DOHH2 (cell line): ENCODE results near the gene MYLK.

Source experiments
- H3F3A ChIP-seq: fragments of 200-600 bp; sonication (generic), shearing (Covaris generic); 2 replicates; pipeline ENCODE4 v1.6.0; 2016; ENCODE audit warnings: antibody characterized with exemption, mild to moderate bottlenecking; ENCODE audit not compliant: control insufficient read depth, insufficient read depth
- H3K27ac ChIP-seq: fragments of 200-600 bp; sonication (generic); 2 replicates; pipeline ENCODE4 v1.5.1; 2014; ENCODE audit warnings: low read depth, mild to moderate bottlenecking, low read length, moderate library complexity
- H3K27me3 ChIP-seq: fragments of 200-600 bp; sonication (generic); 2 replicates; pipeline ENCODE4 v1.6.1; 2014; ENCODE audit warnings: mild to moderate bottlenecking, low read length, mixed read lengths; ENCODE audit not compliant: control insufficient read depth
- H3K36me3 ChIP-seq: fragments of 200-600 bp; sonication (generic); 2 replicates; pipeline ENCODE4 v1.6.1; 2014; ENCODE audit warnings: mild to moderate bottlenecking, low read length, moderate library complexity, mixed read lengths; ENCODE audit not compliant: control insufficient read depth
- H3K4me1 ChIP-seq: fragments of 200-600 bp; sonication (generic); 2 replicates; pipeline ENCODE4 v1.6.1; 2014; ENCODE audit warnings: mild to moderate bottlenecking, low read length, mixed read lengths; ENCODE audit not compliant: control insufficient read depth
- H3K4me2 ChIP-seq: fragments of 200-600 bp; sonication (generic); 2 replicates; pipeline ENCODE4 v1.6.0; 2014; ENCODE audit warnings: mild to moderate bottlenecking, low read length, moderate library complexity
- H3K4me3 ChIP-seq: fragments of 200-600 bp; sonication (generic); 2 replicates; pipeline ENCODE4 v1.5.1; 2014; ENCODE audit warnings: mild to moderate bottlenecking, low read length, mixed read lengths
- H3K79me2 ChIP-seq: fragments of 200-600 bp; sonication (generic); 2 replicates; pipeline ENCODE4 v1.6.1; 2014; ENCODE audit warnings: mild to moderate bottlenecking, low read length, mixed read lengths; ENCODE audit not compliant: control insufficient read depth
- H3K9me2 ChIP-seq: fragments of 200-600 bp; sonication (generic); replicated peaks from 2 replicates; pipeline ENCODE4 v1.6.1; 2014; ENCODE audit warnings: mild to moderate bottlenecking, low read length, mixed read lengths; ENCODE audit not compliant: control insufficient read depth
- H3K9me3 ChIP-seq: fragments of 200-600 bp; sonication (generic); 2 replicates; pipeline ENCODE4 v1.6.1; 2014; ENCODE audit warnings: antibody characterized with exemption, low read length, mixed read lengths; ENCODE audit not compliant: control insufficient read depth, insufficient read depth
- H4K20me1 ChIP-seq: fragments of 200-600 bp; sonication (generic); 2 replicates; pipeline ENCODE4 v1.6.0; 2014; ENCODE audit warnings: low read depth, mild to moderate bottlenecking, antibody characterized with exemption, low read length, moderate library complexity; ENCODE audit not compliant: control insufficient read depth, insufficient read depth
- CTCF ChIP-seq: fragments of 200-600 bp; sonication (generic); IDR thresholded peaks from one replicate; pipeline ENCODE4 v1.5.1; 2014; ENCODE audit warnings: antibody characterized with exemption, mild to moderate bottlenecking, low read depth, low read length; ENCODE audit not compliant: poor library complexity, severe bottlenecking
- EZH2phosphoT487 ChIP-seq: fragments of 200-600 bp; sonication (generic); IDR thresholded peaks from 2 replicates; pipeline ENCODE4 v1.6.1; 2017; ENCODE audit warnings: borderline replicate concordance, mild to moderate bottlenecking, antibody characterized with exemption, low read length, moderate library complexity, mixed read lengths

MYLK gene

GRCh38 chr3:123869165-123869564, 15.0 kb downstream of the MYLK start:
- Histone ChIP-seq H3K9me3 (no peaks in the 10 kb centered on the region), H3K27me3 (0 out of 2 replicates have a peak, but pooled peaks cover 3% of the 10 kb centered on the region), H3K27ac (no peak overlapping the region), H3K4me3 (no peak overlapping the region), H3K36me3 (no peaks in the 10 kb centered on the region), H3K4me1 (no peaks in the 10 kb centered on the region), H4K20me1 (no peaks in the 10 kb centered on the region), H3K9me2 (no peaks in the 10 kb centered on the region; the same call in 1 of the 2 replicates), H3F3A (no peaks in the 10 kb centered on the region), H3K4me2 (no peak overlapping the region), H3K79me2 (no peaks in the 10 kb centered on the region)
- TF ChIP-seq CTCF (no peak), EZH2phosphoT487 (no peak)

- H3K79me2 ChIP-seq: no peaks in the 10 kb centered on the region
- no peak overlapping the region for H3K27ac ChIP-seq
- no peaks in the 10 kb centered on the region for H3K27me3 ChIP-seq
- no peaks in the 10 kb centered on the region for H3K4me1 ChIP-seq
- H4K20me1 ChIP-seq: no peaks in the 10 kb centered on the region
- H3K4me3 ChIP-seq: no peak overlapping the region
- H3F3A ChIP-seq: no peaks in the 10 kb centered on the region
- no peak overlapping the region for H3K4me2 ChIP-seq
- H3K9me2 ChIP-seq: no peaks in the 10 kb centered on the region
- H3K36me3 ChIP-seq: no peaks in the 10 kb centered on the region
- no peaks in the 10 kb centered on the region for H3K9me3 ChIP-seq
- no peak for TF ChIP-seq CTCF
- TF ChIP-seq EZH2phosphoT487: no peak
Observed at GRCh38 chr3:123864706-123865105, 19.4 kb downstream of the MYLK start.

GRCh38 chr3:123862152-123862551, 22.0 kb downstream of the MYLK start:
- no peaks in the 10 kb centered on the region for H3K36me3 ChIP-seq
- H3F3A ChIP-seq: no peaks in the 10 kb centered on the region
- no peak overlapping the region for H3K4me3 ChIP-seq
- H3K79me2 ChIP-seq: no peaks in the 10 kb centered on the region
- H3K9me3 ChIP-seq: no peaks in the 10 kb centered on the region
- H3K4me2 ChIP-seq: no peak overlapping the region
- no peaks in the 10 kb centered on the region for H3K9me2 ChIP-seq
- TF ChIP-seq EZH2phosphoT487 (no peak), CTCF (no peak)
- H3K27me3 ChIP-seq: no peaks in the 10 kb centered on the region
- H4K20me1 ChIP-seq: no peaks in the 10 kb centered on the region
- no peaks in the 10 kb centered on the region for H3K4me1 ChIP-seq
- no peak overlapping the region for H3K27ac ChIP-seq
